Parathyroid adenoma (tissue), 2 donors: Measurements from ENCODE around the gene ZMYND8.
A peak's percentile ranks its signal among the peaks of the same experiment; 100 is the strongest.

Source experiments
- H2AFZ ChIP-seq: fragments of 300-600 bp; sonication (generic); one replicate; pipeline ENCODE4 v1.7.0; 2017; ENCODE audit warnings: antibody characterized with exemption, mild to moderate bottlenecking
- H3K27ac ChIP-seq: fragments of 300-600 bp; sonication (generic); one replicate; pipeline ENCODE4 v1.7.0; 2017
- H3K27me3 ChIP-seq: fragments of 300-600 bp; sonication (generic); one replicate; pipeline ENCODE4 v1.7.0; 2017; ENCODE audit warnings: low read length; ENCODE audit not compliant: control insufficient read depth, insufficient read depth
- H3K36me3 ChIP-seq: fragments of 300-600 bp; sonication (generic); one replicate; pipeline ENCODE4 v1.7.0; 2017; ENCODE audit warnings: low read length; ENCODE audit not compliant: control insufficient read depth, insufficient read depth
- H3K4me1 ChIP-seq: fragments of 300-600 bp; sonication (generic); one replicate; pipeline ENCODE4 v1.7.0; 2017; ENCODE audit warnings: control low read depth
- H3K4me2 ChIP-seq: fragments of 300-600 bp; sonication (generic); one replicate; pipeline ENCODE4 v1.7.0; 2017; ENCODE audit warnings: low read length
- H3K4me3 ChIP-seq: fragments of 300-600 bp; sonication (generic); one replicate; pipeline ENCODE4 v1.7.0; 2017; ENCODE audit warnings: low read depth, low read length
- H3K79me2 ChIP-seq: fragments of 300-600 bp; sonication (generic); one replicate; pipeline ENCODE4 v1.7.0; 2017; ENCODE audit warnings: control low read depth
- H3K9ac ChIP-seq: fragments of 300-600 bp; sonication (generic); one replicate; pipeline ENCODE4 v1.7.0; 2017; ENCODE audit warnings: mild to moderate bottlenecking
- H3K9me3 ChIP-seq: fragments of 300-600 bp; sonication (generic); one replicate; pipeline ENCODE4 v1.7.0; 2017; ENCODE audit warnings: low read length; ENCODE audit not compliant: control insufficient read depth
- TF ChIP-seq, protein P1 (sequence below): fragments of 300-600 bp; sonication (generic); IDR thresholded peaks from one replicate; pipeline ENCODE4 v1.7.0; 2017; ENCODE audit warnings: antibody characterized with exemption, mild to moderate bottlenecking
- donor health status: primary hyperparathyroidism.

The ZMYND8 gene

DNA sequence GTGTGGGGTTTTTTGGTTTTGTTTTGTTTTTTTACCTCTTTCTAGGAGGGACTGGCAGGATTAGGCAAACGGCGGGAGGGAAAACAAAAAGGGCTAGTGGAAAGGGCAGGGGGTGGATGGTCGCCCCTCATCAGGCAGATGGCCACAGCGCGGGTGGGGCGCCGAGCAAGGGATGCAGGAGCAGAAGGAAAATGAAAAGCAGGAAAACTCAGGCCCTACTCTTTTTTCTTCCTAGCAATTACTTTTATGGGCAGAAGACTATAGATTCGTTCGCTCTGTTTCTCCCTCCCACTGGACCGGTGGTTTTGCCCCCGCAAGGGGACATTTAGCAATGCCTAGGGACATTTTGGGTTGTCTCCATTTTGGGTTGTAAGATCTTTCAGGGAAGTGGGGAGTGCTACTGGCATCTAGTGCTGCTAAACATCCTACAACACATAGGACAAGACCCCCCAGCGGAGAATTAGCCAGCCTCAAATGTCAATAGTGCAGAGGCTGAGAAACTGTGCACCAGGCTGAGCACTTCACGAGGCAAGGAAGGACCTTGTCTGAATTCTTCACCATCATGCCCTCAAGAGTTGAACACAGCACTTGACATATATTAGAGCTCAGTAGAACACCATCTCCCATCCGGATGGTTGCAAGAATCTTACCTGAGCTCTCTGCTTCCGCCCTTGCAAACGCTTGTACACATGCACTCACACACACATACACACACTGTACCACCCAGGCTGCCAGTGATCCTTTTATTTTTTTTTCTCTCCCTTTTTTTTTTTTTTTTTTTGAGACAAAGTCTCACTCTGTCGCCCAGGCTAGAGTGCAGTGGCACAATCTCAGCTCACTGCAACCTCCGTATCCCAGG is 4.8 kb upstream of the ZMYND8 start:
- peak overlapping the region; percentile 28 for H3K4me3 ChIP-seq
- H3K9me3 ChIP-seq: no peaks in the 10 kb centered on the region
- peak overlapping the region; percentile 39 for H3K4me2 ChIP-seq
- no peaks in the 10 kb centered on the region for H3K79me2 ChIP-seq
- H3K4me1 ChIP-seq: peaks cover 50% of the 10 kb centered on the region
- H2AFZ ChIP-seq: peak overlapping the region; percentile 79
- no peaks in the 10 kb centered on the region for H3K36me3 ChIP-seq
- H3K27me3 ChIP-seq: no peaks in the 10 kb centered on the region
- H3K9ac ChIP-seq: no peak overlapping the region
- TF ChIP-seq, protein P1, sequence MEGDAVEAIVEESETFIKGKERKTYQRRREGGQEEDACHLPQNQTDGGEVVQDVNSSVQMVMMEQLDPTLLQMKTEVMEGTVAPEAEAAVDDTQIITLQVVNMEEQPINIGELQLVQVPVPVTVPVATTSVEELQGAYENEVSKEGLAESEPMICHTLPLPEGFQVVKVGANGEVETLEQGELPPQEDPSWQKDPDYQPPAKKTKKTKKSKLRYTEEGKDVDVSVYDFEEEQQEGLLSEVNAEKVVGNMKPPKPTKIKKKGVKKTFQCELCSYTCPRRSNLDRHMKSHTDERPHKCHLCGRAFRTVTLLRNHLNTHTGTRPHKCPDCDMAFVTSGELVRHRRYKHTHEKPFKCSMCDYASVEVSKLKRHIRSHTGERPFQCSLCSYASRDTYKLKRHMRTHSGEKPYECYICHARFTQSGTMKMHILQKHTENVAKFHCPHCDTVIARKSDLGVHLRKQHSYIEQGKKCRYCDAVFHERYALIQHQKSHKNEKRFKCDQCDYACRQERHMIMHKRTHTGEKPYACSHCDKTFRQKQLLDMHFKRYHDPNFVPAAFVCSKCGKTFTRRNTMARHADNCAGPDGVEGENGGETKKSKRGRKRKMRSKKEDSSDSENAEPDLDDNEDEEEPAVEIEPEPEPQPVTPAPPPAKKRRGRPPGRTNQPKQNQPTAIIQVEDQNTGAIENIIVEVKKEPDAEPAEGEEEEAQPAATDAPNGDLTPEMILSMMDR: no peak
- peak overlapping the region; percentile 99 for H3K27ac ChIP-seq

DNA sequence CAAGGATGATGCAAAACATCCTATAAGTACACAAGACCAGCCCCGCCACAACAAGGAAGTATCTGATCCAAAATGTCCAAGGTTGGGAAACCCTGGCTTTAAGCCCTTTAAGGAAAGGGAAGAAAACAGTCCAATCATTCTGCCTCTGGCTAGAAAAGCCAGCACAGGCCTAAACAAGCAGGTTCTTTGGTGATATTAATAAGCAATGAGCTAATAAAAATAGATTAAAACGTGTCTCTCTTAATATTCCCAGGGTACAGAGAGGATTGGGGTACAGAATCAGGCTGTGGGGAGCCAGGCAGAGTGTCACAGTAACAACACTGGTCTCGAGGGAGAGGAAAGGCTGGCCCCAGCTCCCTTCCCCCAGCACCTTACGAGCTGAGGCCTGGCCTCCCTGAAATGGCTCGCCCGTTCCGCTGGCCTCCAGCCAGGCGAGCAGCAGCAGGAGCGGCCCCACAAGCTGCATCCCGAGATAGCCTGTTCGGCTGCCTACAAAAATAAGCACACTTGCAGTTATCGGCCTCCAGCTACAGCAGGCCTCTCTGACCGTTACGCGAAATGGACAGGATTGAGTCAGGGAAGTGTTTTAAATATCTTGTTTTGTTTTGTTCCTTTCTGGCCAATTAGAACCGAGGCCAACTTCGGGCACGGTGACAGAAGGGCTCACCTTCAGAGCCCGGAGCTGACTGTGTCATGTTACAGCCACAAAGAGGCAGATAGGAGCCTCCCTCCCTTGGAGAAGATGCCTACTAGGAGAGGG is 4.0 kb upstream of the ZMYND8 start:
- Histone ChIP-seq H3K4me3 (peak overlapping the region; percentile 28), H3K27me3 (no peaks in the 10 kb centered on the region), H3K4me2 (peak overlapping the region; percentile 39), H3K36me3 (no peaks in the 10 kb centered on the region), H3K4me1 (peaks cover 51% of the 10 kb centered on the region), H3K9me3 (no peaks in the 10 kb centered on the region), H2AFZ (peak overlapping the region; percentile 79), H3K79me2 (no peaks in the 10 kb centered on the region), H3K27ac (peak overlapping the region; percentile 99), H3K9ac (no peak overlapping the region)
- TF ChIP-seq, protein P1: no peak

DNA sequence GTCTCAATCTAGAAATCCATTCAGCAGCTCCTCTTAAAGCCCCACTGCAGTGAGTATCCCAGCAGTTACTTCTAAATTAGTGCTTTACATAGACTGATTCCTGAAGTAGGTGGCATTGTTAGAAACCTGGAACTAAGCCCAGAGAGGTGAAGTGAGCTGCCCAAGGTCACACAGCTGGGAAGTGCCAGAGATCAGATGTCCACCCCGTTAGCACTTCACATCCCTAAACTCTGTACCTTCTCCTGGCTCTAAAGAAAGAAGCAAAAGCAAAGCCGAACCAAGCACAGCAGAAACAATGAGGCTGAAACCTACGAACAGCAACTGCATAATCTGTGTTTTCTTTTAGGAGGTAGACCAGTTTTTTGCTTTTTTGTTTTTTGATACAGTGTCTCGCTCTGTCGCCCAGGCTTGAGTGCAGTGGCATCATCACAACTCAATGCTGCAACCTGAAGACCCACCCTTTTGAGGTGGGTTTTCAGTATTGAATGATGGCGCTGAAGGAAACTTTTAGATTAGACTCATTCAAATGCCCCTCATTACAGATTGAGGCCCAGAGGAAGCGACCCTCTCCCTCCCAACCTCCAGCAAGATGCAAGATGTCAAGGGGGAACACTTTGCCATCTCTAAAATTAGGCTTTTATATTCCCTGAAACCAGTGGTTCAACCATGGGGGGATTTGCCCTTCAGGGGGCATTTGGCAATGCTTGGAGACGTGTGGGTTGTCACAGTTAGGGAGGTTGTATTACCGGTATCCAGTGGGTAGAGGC is 3.2 kb upstream of the ZMYND8 start:
- Histone ChIP-seq H3K4me1 (peaks cover 51% of the 10 kb centered on the region), H3K9me3 (no peaks in the 10 kb centered on the region), H3K9ac (no peak overlapping the region), H3K27me3 (no peaks in the 10 kb centered on the region), H3K4me3 (peak overlapping the region; percentile 14), H3K36me3 (no peaks in the 10 kb centered on the region), H2AFZ (peak overlapping the region; percentile 79), H3K27ac (peak overlapping the region; percentile 99), H3K4me2 (peak overlapping the region; percentile 39), H3K79me2 (peaks cover 4% of the 10 kb centered on the region)
- TF ChIP-seq, protein P1: no peak

DNA sequence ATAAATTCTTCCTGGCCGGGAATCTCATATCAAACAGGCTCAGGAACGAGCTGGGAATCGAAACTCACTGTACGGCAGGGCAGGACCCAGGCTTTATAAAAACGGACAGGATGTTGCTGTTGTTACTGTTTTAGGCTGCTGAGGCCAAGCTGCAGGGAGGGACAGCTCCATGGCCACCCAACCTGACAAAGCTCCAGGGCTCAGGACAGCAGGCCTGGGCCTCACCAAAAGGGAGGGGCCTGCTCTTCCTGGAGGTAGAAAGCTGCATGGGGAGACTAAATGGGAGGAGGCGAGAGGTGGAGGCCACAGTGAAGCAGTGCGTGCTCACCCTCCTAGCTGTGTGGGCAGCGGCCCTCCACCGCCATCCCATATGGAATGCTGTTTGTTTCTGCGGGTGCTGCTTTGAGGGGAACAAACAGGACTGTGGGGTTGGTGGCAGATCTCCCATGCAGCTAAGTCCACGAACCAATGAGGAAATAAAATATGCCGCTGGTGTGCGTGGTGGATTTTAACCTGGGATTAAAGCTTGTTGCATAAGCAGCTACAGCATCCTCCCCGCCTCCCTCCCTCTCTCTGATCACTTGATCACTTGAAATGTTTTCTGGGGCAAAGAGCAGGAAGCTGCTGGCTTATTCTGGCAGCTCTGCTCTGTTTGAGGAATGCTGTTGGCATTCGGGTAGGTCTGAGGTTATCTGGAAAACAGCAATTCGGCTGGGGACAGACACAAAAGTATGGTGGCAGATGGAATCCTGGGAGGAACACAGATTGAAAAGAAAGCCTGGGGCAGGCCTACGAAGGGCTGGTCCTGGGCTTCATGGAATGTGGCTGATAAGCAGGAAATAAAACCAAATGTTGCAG is 2.4 kb upstream of the ZMYND8 start:
- Histone ChIP-seq H3K9ac (peak overlapping the region; percentile 16), H3K4me2 (peak overlapping the region; percentile 39), H3K79me2 (peaks cover 6% of the 10 kb centered on the region), H3K36me3 (no peaks in the 10 kb centered on the region), H3K9me3 (no peaks in the 10 kb centered on the region), H3K4me3 (peak overlapping the region; percentile 14), H2AFZ (peak overlapping the region; percentile 79), H3K27ac (peak overlapping the region; percentile 99), H3K27me3 (no peaks in the 10 kb centered on the region), H3K4me1 (peaks cover 59% of the 10 kb centered on the region)
- TF ChIP-seq, protein P1: no peak
